Embryonic facial prominence (tissue), 1 donor: ENCODE data around the gene ZFYVE9.
"Not testable (repeated sequence)": the region's sequence is repeated elsewhere in the genome, so short reads cannot be mapped to it uniquely, and the experiment has no call there.

Source experiments
- DNase-seq: peaks from one replicate; pipeline ENCODE4 v3.0.0-alpha.2; 2016; ENCODE audit errors: extremely low spot score

The ZFYVE9 gene, protein sequence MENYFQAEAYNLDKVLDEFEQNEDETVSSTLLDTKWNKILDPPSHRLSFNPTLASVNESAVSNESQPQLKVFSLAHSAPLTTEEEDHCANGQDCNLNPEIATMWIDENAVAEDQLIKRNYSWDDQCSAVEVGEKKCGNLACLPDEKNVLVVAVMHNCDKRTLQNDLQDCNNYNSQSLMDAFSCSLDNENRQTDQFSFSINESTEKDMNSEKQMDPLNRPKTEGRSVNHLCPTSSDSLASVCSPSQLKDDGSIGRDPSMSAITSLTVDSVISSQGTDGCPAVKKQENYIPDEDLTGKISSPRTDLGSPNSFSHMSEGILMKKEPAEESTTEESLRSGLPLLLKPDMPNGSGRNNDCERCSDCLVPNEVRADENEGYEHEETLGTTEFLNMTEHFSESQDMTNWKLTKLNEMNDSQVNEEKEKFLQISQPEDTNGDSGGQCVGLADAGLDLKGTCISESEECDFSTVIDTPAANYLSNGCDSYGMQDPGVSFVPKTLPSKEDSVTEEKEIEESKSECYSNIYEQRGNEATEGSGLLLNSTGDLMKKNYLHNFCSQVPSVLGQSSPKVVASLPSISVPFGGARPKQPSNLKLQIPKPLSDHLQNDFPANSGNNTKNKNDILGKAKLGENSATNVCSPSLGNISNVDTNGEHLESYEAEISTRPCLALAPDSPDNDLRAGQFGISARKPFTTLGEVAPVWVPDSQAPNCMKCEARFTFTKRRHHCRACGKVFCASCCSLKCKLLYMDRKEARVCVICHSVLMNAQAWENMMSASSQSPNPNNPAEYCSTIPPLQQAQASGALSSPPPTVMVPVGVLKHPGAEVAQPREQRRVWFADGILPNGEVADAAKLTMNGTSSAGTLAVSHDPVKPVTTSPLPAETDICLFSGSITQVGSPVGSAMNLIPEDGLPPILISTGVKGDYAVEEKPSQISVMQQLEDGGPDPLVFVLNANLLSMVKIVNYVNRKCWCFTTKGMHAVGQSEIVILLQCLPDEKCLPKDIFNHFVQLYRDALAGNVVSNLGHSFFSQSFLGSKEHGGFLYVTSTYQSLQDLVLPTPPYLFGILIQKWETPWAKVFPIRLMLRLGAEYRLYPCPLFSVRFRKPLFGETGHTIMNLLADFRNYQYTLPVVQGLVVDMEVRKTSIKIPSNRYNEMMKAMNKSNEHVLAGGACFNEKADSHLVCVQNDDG (N-terminal part only)

GRCh38 chr1:52141513-52142219 lies at the start of gene ZFYVE9:
Gene ZFYVE9 (plus strand): TSS chr1:52142089. CDS start chr1:52233207, 91,118 bp downstream.
- DNase-seq, result peak; percentile 50

DNA sequence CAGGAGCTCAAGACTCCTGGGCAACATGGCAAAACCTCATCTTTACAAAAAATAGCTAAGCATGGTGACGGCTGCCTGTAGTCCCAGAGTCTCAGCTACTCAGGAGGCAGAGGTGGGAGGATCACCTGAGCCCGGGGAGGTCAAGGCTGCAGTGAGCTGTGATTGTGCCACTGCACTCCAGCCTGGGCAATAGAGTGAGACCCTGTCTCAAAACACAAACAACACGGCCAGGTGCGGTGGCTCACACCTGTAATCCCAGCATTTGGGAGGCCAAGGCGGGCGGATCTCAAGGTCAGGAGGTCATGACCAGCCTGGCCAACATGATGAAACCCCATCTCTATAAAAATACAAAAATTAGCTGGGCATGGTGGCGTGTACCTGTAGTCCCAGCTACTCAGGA lies 47.6 kb upstream of the ZFYVE9 start:
- not testable (repeated sequence) for DNase-seq

DNA sequence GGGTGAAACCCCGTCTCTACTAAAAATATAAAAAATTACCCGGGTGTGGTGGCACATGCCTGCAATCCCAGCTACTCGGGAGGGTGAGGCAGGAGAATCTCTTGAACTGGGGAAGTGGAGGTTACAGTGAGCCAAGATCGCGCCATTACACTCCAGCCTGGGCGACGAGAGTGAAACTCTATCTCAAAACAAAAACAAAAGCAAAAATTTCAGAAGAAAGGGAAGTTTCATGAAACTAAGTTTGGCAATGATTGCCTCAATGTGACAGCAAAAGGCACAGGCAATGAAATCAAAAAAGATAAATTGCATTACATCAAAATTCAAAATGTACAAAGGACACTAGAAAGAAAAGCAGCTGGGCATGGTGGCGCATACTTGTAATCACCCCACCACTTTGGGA lies 45.7 kb upstream of the ZFYVE9 start:
- DNase-seq, result no peak

GRCh38 chr1:52098139-52098871 lies 43.6 kb upstream of the ZFYVE9 start:
- DNase-seq, result no peak

DNA sequence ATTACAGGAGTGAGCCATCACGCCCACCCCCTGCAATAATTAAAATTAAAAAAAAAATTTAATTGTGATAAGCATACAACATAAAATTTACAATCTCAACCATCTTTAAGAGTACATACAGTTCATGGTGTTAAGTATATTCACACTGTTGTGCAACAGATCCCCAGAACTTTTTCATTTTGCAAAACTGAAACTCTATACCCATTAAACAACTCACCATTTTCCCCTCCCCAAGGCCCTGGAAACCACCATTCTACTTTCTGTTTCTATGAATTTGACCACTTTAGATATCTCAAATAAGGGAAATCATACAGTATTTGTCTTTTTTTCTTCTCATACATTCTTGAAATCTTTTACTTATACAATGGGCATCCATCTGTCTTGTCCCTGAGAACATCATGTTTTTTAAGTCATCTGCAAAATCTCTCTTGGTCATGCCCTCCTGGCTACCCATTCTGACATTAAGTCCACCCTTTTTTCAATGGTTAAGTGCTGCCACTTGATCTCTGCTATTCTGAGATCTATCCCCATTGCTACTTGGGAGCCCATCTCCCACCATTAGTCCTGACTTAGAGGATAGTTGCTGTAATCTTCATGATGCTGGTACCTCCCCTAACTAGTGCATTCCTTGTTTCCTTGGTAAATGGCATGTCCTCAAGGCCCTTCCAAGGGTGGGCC lies 39.4 kb upstream of the ZFYVE9 start:
- DNase-seq, result no peak

DNA sequence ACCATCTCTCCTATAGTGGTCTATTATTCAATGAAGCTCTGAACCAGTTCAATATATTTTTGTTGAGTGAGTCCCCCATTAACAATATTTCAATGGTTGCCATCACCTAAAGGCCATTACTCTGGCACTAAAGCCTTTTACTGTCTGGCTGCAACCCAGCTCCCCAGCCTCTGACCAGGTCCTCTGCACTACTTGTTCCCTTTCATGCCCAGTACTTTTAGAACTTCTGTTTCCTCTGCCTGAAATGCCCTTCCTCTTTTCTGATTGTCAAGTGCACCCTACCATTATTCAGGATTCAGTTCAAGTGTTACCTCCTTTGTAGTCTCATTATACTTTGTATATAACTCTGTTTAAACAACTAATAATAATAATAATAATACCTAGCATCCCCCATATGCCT lies 30.4 kb upstream of the ZFYVE9 start:
- DNase-seq, result no peak

DNA sequence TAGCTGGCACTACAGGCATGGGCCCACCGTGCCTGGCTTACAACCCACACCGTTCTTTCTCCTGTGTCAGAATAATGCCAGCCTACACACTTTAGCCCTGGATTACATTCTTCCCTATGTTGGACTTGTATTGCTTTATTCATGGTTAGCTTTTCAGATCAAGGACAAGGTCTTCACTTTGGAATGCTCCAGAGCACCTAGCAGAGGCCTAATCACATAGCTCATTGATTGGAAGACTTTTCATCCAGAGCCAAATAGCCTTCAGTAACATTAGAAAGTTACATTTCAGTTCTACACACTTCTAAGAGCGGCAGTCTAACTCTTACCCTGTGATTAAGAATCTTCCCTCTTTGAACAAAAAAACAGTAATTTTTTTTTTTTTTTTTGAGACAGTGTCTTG lies 29.4 kb upstream of the ZFYVE9 start:
- DNase-seq, result no peak

GRCh38 chr1:52119301-52120079 lies 22.4 kb upstream of the ZFYVE9 start:
- no peak for DNase-seq

DNA sequence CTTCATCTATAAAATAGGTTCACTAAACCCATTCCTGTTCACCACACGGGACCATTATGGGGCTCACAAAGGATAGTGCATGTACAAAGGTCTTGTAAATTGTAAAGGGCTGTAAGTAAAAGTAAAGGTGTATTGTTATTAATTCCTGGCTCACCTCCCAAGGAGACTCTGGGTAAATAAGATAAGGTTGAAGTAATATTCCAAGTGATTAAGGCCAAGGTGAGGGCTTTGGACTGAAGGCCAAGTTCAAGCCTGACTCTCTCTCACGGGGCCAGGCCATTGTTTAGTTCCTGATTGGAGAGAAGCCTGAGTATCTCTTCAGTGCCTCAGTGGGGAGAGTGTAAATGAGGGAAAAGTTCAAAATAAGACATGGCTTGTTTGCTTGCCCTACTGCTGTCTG lies 19.5 kb upstream of the ZFYVE9 start:
- DNase-seq, result no peak

DNA sequence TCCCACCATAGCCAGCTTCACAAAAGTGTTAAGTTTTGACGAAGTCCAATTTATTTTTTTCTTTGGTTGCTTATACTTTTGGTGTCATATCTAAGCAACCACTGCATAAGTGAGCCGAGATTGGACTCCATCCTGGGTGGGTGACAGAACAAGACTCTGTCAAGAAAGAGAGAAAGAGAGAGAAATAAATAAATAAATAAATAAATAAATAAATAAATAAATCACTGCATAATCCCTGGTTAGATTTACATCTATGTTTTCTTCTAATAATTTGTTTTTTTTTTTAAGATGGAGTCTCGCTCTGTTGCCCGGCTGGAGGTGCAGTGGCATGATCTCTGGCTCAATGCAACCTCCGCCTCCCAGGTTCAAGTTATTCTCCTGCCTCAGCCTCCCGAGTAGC lies 18.3 kb upstream of the ZFYVE9 start:
- DNase-seq, result no peak

DNA sequence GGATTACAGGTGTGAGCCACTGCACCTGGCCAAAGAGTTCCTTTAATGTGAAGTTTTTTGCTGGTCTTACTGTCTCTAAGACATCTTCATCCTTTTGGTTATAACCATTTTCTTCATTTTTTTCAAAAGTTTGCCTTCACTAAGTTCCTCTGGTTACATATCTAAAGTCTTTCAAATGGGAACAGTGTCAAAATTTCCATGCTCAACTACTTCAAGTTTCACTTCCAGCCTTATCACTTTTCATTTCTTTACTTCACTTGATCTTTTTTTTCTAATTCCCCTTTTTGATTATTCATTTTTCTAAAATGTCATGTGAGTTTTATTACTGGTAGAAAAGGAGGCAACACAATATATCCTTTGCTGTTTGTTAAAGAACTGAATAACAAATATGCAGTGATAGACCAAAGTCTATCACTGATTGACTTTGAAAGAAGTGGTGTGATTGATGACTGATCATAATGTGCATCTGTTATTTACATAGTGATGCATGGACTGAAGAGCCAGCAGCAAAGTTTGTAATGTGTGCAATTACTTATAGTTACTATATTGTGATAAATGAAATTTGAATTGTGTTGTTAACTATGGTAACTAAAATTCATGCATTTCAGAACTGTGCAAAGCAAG lies 16.0 kb upstream of the ZFYVE9 start:
- DNase-seq, result no peak

DNA sequence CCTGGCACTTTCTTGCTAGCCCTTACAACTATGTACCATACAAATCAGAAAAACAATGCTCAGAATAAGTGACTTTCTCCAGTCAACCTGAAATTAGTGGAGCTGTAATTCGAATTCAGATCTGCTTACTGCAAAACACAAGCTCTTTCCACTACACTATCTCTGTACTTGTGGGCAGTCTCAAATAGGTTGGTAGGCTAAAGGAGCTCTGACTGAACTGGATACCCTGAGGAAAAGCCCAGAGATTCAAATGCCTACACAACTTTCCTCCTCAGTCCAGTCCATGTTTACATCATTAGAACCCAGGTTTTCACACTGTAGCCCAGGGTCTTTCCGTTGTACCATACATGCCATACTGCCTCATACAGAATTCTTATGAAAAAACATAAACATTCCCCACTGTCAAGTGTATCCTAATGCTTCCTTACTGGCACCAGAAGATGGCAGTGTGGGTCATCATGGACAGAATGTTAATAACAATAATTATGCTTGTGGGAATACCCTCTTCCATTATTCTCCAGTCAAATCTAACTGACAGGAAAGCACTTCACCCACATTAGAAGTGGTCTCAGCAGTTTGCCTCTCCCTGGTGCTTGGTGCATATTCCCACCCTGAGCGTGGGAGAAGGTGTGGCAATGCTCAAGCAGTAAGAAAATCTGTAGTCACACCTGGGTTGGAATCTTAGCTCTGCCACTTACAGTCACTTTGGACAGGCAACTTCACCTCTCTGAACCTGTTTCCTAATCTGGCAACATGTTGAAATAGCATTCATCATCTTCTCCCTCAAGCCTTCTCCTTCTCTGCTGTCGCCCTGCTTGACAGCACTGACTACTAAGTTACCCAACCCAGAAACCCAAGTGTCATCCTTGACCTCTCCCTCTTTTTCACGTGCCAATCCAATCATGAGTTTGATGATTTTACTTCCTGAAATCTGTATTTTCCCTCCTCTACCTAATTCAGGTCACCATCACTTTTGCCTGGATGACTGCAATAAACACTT lies 14.4 kb upstream of the ZFYVE9 start:
- DNase-seq, result no peak

DNA sequence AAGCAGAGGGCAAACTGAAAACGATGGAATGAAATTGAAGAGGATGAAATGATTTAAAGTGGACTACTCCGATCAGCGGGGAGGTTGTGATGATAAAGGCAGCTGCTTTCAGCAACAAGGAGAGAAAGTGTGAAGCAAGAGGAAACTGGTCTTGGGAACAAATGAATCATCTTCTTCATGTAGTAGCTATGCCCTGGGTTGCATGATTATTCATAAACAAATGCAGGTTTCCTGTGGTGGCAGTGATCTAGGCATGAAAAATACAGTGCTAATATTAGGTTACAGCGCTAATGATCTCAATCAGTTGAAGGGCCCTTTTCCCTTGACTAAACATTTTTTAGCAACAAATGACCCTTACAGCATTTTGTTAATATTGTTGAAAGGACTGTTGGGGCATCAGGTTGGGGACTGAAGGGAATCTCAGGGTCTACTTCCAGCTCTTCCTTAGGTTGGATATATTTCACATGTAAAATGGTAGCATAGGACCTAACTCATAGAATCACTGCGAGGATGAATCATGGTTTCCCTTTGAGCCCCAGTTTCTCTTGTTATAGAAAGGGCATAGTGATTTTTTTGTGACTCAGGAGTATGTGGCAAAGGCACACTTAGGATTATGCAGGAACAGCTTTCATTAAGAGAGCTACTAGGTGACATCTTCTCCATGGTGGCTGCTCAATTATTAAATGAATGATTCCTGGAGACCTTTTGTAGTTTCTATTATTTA lies 1.9 kb upstream of the ZFYVE9 start:
- DNase-seq, result no peak

GRCh38 chr1:52140633-52141512 lies 1.0 kb upstream of the ZFYVE9 start:
- DNase-seq, result no peak

GRCh38 chr1:52142220-52143183 lies 613 bp downstream of the ZFYVE9 start:
- peak; percentile 9 for DNase-seq
